DMS53 (cell line): ENCODE measurements around the gene ZCCHC8.

Experiments
- DNase-seq: peaks from one replicate; lab custom pipeline; 2025; lab: John Stamatoyannopoulos, UW

The ZCCHC8 gene

DNA sequence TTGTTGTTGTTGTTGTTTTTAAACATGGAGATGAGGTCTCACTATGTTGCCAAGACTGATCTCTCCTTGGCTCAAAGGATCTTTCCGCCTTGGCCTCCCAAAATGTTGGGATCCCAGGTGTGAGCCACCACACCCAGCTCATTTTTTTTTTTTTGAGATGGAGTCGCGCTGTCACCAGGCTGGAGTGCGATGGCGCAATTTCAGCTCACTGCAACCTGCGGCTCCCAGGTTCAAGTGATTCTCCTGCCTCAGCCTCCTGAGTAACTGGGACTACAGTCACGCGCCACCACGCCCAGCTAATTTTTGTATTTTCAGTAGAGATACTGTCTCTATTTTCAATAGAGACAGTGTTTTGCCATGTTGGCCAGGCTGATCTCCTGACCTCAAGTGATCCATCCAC lies 73.3 kb downstream of the ZCCHC8 start:
- no peak for DNase-seq

- DNase-seq, result peak; percentile 68
These were observed 77.2 kb downstream of the ZCCHC8 start for GRCh38 chr12:122423258-122424165.

GRCh38 chr12:122422730-122423257 lies 77.9 kb downstream of the ZCCHC8 start:
- DNase-seq, result peak; percentile 71

GRCh38 chr12:122421821-122422729 lies 78.7 kb downstream of the ZCCHC8 start, which contains the start of gene CLIP1:
CLIP1 (minus strand) TSS chr12:122422669; CDS start chr12:122380452, 42,217 bp downstream.
- peak; percentile 87 for DNase-seq
